ENCODE measurements around the gene SLC35F4. TPM values are rescaled to one million over a fixed set of nuclear protein-coding genes. Genes with fewer than 3 reads are reported as not detected.
A peak's percentile ranks its signal among the peaks of the same experiment; 100 is the strongest.

The SLC35F4 gene
- total RNA-seq, 2 donors from 2014 or later: not detected

DNA sequence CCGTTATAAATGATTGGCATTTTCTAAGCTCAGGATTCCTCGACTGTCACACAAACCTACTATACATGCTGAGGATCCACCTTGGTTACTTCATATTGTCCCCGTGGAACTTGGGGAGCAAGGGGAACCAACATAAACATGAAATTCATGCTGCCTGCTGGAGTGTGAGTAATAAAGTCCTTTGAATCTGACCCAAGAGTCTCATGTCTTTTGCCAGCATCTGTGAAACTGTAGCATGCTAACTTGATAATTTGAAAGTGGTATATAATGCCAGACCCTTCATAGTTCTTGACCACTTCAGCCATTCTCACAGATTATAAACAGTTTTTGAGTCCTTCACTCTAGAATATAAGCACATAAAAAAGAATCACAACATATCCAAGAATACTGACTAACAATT lies 17.1 kb downstream of the SLC35F4 start:
- no peak overlapping the region for H3K4me3 ChIP-seq
- H3K27me3 ChIP-seq (replicated peaks; ENCODE audit: insufficient read depth): no peaks in the 10 kb centered on the region
- no peaks in the 10 kb centered on the region for H3K36me3 ChIP-seq
- peaks cover 19 to 33% of the 10 kb centered on the region in 2 donors for H3K4me1 ChIP-seq (ENCODE audit: control insufficient read depth in 1 of 2, low read depth in 2 of 2)
- no peak for DNase-seq (ENCODE audit: low spot score)
- H3K27ac ChIP-seq: no peak overlapping the region
- ATAC-seq (ENCODE audit: insufficient number of reproducible peaks, low FRiP score, low read depth): no peak
- TF ChIP-seq CTCF (IDR thresholded peaks at IDR 0.05): no peak
- no peaks in the 10 kb centered on the region for H3K9me3 ChIP-seq

DNA sequence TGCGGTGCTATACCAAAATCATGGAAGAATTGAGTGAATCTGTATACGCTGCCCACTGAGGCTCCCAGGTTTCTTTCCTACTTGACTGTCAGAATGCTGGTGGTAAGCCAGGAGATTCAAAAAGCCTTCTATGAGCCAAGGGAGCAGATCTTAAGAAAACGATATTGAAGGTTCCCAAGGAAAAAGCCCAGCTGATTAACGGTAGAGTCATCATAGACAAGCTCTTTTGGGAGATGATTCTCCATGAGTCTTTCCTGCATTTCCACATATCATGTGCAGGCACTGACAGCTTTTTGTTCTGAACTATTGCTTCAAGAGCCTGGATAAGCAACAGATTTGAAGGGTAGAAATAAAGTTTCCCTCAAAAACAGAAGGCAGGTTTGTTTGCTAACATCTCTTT lies 17.5 kb downstream of the SLC35F4 start:
- no peak for TF ChIP-seq CTCF (IDR thresholded peaks at IDR 0.05)
- Histone ChIP-seq H3K4me3 (no peak overlapping the region), H3K27me3 (replicated peaks; ENCODE audit: insufficient read depth) (no peaks in the 10 kb centered on the region), H3K36me3 (no peaks in the 10 kb centered on the region), H3K27ac (no peak overlapping the region), H3K4me1 (ENCODE audit: control insufficient read depth in 1 of 2, low read depth in 2 of 2) (peaks cover 19 to 33% of the 10 kb centered on the region in 2 donors), H3K9me3 (no peaks in the 10 kb centered on the region)
- DNase-seq (ENCODE audit: low spot score) (no peak), ATAC-seq (ENCODE audit: insufficient number of reproducible peaks, low FRiP score, low read depth) (no peak)

GRCh38 chr14:57847706-57848105 lies 18.2 kb downstream of the SLC35F4 start:
- TF ChIP-seq CTCF (IDR thresholded peaks at IDR 0.05): no peak
- peak overlapping the region in 1 of 2 donors; percentile 68 for H3K27ac ChIP-seq
- peaks cover 19 to 33% of the 10 kb centered on the region in 2 donors for H3K4me1 ChIP-seq (ENCODE audit: control insufficient read depth in 1 of 2, low read depth in 2 of 2)
- no peaks in the 10 kb centered on the region for H3K36me3 ChIP-seq
- ATAC-seq (ENCODE audit: insufficient number of reproducible peaks, low FRiP score, low read depth): no peak
- no peaks in the 10 kb centered on the region for H3K9me3 ChIP-seq
- no peak overlapping the region for H3K4me3 ChIP-seq
- no peak for DNase-seq (ENCODE audit: low spot score)
- H3K27me3 ChIP-seq (replicated peaks; ENCODE audit: insufficient read depth): no peaks in the 10 kb centered on the region

DNA sequence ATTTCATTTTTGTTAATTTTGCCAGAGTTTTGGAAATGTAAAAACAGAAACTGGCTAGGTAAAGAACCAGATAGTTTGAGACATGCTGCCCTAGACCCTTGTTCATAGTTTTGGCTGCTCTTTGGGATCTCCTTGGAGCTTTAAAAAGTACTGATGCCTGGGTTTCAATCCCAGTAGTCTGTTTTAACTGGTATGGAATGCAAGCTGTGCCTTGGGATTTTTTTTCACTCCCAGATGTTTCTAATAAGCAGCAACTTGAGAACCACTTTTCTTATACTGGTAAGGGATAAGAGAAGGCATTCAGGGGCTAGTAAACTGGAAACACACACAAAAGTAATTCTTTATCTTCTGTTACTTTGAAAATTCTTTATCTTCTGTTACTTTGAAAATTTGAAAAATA lies 18.8 kb downstream of the SLC35F4 start:
- H3K4me3 ChIP-seq: no peak overlapping the region
- H3K27me3 ChIP-seq (replicated peaks; ENCODE audit: insufficient read depth): no peaks in the 10 kb centered on the region
- H3K9me3 ChIP-seq: no peaks in the 10 kb centered on the region
- no peak for ATAC-seq (ENCODE audit: insufficient number of reproducible peaks, low FRiP score, low read depth)
- DNase-seq (ENCODE audit: low spot score): no peak
- peak overlapping the region; percentile 24 to 68 for H3K27ac ChIP-seq
- H3K4me1 ChIP-seq (ENCODE audit: control insufficient read depth in 1 of 2, low read depth in 2 of 2): peaks cover 19 to 33% of the 10 kb centered on the region in 2 donors
- no peaks in the 10 kb centered on the region for H3K36me3 ChIP-seq
- TF ChIP-seq CTCF (IDR thresholded peaks at IDR 0.05): no peak

DNA sequence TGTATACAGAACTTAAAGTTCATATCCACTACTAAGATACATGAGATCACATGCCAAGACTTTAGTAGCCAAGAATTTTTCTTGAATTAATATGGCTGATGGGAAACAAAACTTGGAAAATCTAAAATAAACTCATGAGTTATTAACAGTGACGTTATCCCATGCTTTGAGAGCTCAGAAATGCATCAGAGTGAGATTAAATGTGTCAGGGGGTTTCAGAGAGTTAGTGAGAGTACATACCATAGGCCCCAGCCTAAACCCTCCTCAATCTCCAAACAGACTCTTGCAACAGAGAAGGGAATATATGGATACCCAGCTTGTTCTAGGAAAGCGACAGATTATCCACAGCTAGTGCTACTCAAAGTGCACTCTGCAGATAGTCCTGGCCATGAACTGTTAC lies 19.3 kb downstream of the SLC35F4 start:
- DNase-seq (ENCODE audit: low spot score) (no peak), ATAC-seq (ENCODE audit: insufficient number of reproducible peaks, low FRiP score, low read depth) (no peak)
- peak overlapping the region; percentile 24 to 68 for H3K27ac ChIP-seq
- no peaks in the 10 kb centered on the region for H3K36me3 ChIP-seq
- no peak overlapping the region for H3K4me3 ChIP-seq
- H3K27me3 ChIP-seq (replicated peaks; ENCODE audit: insufficient read depth): no peaks in the 10 kb centered on the region
- peaks cover 19 to 33% of the 10 kb centered on the region in 2 donors for H3K4me1 ChIP-seq (ENCODE audit: control insufficient read depth in 1 of 2, low read depth in 2 of 2)
- no peaks in the 10 kb centered on the region for H3K9me3 ChIP-seq
- TF ChIP-seq CTCF (IDR thresholded peaks at IDR 0.05): no peak
